ENCODE data around the gene GPR45. TPM values are rescaled to one million over a fixed set of nuclear protein-coding genes. Genes with fewer than 3 reads are reported as not detected.

Gene GPR45
- total and polyA plus RNA-seq, 10 of the 15 experiments (the other 5 are each of a cell fraction or from before 2014, with no cell fraction given) = not detected

DNA sequence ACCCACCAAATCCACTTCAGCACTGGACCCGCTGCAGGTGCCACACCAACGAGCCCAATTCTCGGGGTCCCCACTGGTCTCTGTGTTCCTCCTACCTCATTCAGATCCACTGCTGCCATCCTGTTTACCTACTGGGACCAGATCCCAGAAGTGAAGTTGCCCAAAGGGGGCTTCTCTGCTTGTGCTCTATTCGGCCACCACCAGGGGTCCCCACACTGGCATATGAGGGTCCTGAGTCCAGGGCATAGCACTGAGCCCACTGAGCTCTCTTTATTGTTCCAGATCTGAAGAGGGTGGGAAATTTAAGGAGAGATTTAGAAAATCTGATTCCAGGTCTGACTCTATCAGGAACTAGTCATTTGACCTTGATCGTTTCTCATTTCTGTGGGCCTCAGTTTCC is 2.4 kb downstream of the GPR45 start:
- intact Hi-C loops (cut with micrococcal nuclease; ENCODE audit: unreplicated experiment) = no loop called here
- RAD21 ChIA-PET (ENCODE audit: unreplicated experiment) = no interaction called here
- no peak overlapping the region for H3K27ac ChIP-seq (ENCODE audit: control insufficient read depth, insufficient read depth)
- no peaks in the 10 kb centered on the region for H4K20me1 ChIP-seq (ENCODE audit: control insufficient read depth, insufficient read depth)
- BruUV-seq (replicated peaks) = no TSS peak
- 38% methylated on average over 5 of the region's 5 CpGs for WGBS (ENCODE audit: insufficient coverage, insufficient replicate concordance, low lambda C conversion rate, missing lambda C conversion rate)
- no peak overlapping the region for H3K9ac ChIP-seq (ENCODE audit: control insufficient read depth, insufficient read depth, low read length)
- TF ChIP-seq, protein P1, sequence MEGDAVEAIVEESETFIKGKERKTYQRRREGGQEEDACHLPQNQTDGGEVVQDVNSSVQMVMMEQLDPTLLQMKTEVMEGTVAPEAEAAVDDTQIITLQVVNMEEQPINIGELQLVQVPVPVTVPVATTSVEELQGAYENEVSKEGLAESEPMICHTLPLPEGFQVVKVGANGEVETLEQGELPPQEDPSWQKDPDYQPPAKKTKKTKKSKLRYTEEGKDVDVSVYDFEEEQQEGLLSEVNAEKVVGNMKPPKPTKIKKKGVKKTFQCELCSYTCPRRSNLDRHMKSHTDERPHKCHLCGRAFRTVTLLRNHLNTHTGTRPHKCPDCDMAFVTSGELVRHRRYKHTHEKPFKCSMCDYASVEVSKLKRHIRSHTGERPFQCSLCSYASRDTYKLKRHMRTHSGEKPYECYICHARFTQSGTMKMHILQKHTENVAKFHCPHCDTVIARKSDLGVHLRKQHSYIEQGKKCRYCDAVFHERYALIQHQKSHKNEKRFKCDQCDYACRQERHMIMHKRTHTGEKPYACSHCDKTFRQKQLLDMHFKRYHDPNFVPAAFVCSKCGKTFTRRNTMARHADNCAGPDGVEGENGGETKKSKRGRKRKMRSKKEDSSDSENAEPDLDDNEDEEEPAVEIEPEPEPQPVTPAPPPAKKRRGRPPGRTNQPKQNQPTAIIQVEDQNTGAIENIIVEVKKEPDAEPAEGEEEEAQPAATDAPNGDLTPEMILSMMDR (IDR thresholded peaks at IDR 0.05 in 2 of 3, conservative IDR thresholded peaks at IDR 0.05 in 1 of 3; ENCODE audit: control insufficient read depth in 2 of 3, extremely low read depth in 1 of 3, insufficient read depth in 1 of 3, low read depth in 3 of 3, low read length in 3 of 3) = peak in 2 of 3 experiments; percentile 16; a peak in 1 of 6 replicates
- TF ChIP-seq SREBF1 (IDR thresholded peaks at IDR 0.05; ENCODE audit: low read length) = no peak
- TF ChIP-seq CREM (IDR thresholded peaks at IDR 0.05; ENCODE audit: low read depth) = no peak
- no peak for TF ChIP-seq SMAD5 (IDR thresholded peaks at IDR 0.05; ENCODE audit: low read depth)
- TF ChIP-seq NFIC (IDR thresholded peaks at IDR 0.05; ENCODE audit: low read depth, low read length) = no peak
- POLR2A ChIA-PET = no interaction called here
- H3K27me3 ChIP-seq (replicated peaks in 1 of 2; ENCODE audit: control insufficient read depth in 2 of 2, insufficient read depth in 2 of 2, low read length in 1 of 2) = no peaks in the 10 kb centered on the region
- H3K4me3 ChIP-seq = no peak overlapping the region
- ATAC-seq = no peak; the same call in 2 of the 3 replicates
- no peak for FAIRE-seq
- no peak overlapping the region for H3K4me2 ChIP-seq (ENCODE audit: control insufficient read depth, insufficient read depth)
- no peaks in the 10 kb centered on the region; the same call in 2 of the 3 replicates for H3K9me3 ChIP-seq (replicated peaks; ENCODE audit: control insufficient read depth, insufficient read depth, low read length)
- H3K79me2 ChIP-seq (ENCODE audit: control insufficient read depth, insufficient read depth, low read length) = no peaks in the 10 kb centered on the region
- no peak overlapping the region for H2AFZ ChIP-seq (ENCODE audit: control insufficient read depth, low read depth, low read length)
- no peaks in the 10 kb centered on the region for H3K4me1 ChIP-seq (ENCODE audit: control insufficient read depth, insufficient read depth, low read length)
- SMC1A ChIA-PET (ENCODE audit: uncharacterized antibody, unreplicated experiment) = interaction anchor here (1.6 kb wide), 1 partner anchor 13 kb away, joined by 4 read pairs; no protein-coding TSS in a partner anchor
- in situ Hi-C loops (cut with MboI) = no loop called here
- CTCF ChIA-PET = interaction anchor here (1.0 to 2.1 kb wide), 2 partner anchors 8 to 129 kb away, joined by 5 to 13 read pairs; no protein-coding TSS in a partner anchor
- DNase-seq (ENCODE audit: low read depth, low spot score) = no peak
- H3K36me3 ChIP-seq (ENCODE audit: control insufficient read depth in 2 of 2, insufficient read depth in 2 of 2, low read length in 1 of 2) = no peaks in the 10 kb centered on the region

DNA sequence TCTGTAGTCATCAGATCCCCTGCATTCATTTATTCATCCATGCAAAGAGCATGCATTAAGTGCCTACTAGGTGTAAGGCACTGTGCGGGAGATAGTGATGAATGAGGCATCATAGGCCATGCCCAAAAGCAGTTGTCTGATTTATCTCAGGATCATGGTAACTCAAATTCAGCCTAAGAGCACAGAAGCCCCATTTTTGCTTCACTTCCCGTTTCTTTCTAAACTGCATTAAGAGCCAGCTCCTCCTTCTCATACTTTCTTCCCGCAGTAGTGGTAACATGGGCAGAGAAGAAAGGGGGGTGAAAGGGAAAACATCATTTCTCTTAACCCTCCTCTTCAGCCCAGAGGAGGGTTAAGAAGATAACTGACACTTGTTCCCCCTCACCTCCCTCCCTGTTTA is 2.9 kb downstream of the GPR45 start:
- RAD21 ChIA-PET (ENCODE audit: unreplicated experiment) = no interaction called here
- peak; percentile 48; the same call in 1 of the 2 replicates for TF ChIP-seq SPI1 (IDR thresholded peaks at IDR 0.05; ENCODE audit: borderline replicate concordance, insufficient read depth, low read depth, low read length)
- TF ChIP-seq, protein P2, sequence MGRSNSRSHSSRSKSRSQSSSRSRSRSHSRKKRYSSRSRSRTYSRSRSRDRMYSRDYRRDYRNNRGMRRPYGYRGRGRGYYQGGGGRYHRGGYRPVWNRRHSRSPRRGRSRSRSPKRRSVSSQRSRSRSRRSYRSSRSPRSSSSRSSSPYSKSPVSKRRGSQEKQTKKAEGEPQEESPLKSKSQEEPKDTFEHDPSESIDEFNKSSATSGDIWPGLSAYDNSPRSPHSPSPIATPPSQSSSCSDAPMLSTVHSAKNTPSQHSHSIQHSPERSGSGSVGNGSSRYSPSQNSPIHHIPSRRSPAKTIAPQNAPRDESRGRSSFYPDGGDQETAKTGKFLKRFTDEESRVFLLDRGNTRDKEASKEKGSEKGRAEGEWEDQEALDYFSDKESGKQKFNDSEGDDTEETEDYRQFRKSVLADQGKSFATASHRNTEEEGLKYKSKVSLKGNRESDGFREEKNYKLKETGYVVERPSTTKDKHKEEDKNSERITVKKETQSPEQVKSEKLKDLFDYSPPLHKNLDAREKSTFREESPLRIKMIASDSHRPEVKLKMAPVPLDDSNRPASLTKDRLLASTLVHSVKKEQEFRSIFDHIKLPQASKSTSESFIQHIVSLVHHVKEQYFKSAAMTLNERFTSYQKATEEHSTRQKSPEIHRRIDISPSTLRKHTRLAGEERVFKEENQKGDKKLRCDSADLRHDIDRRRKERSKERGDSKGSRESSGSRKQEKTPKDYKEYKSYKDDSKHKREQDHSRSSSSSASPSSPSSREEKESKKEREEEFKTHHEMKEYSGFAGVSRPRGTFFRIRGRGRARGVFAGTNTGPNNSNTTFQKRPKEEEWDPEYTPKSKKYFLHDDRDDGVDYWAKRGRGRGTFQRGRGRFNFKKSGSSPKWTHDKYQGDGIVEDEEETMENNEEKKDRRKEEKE (IDR thresholded peaks at IDR 0.05) = no peak
- Histone ChIP-seq H3K36me3 (ENCODE audit: control insufficient read depth in 2 of 2, insufficient read depth in 2 of 2, low read length in 1 of 2) (no peaks in the 10 kb centered on the region), H4K20me1 (ENCODE audit: control insufficient read depth, insufficient read depth) (no peaks in the 10 kb centered on the region), H3K27me3 (replicated peaks in 1 of 2; ENCODE audit: control insufficient read depth in 2 of 2, insufficient read depth in 2 of 2, low read length in 1 of 2) (no peaks in the 10 kb centered on the region), H3K27ac (ENCODE audit: control insufficient read depth, insufficient read depth) (no peak overlapping the region), H3K4me2 (ENCODE audit: control insufficient read depth, insufficient read depth) (no peak overlapping the region), H3K9me3 (replicated peaks; ENCODE audit: control insufficient read depth, insufficient read depth, low read length) (no peaks in the 10 kb centered on the region; the same call in 2 of the 3 replicates), H3K4me3 (no peak overlapping the region), H3K4me1 (ENCODE audit: control insufficient read depth, insufficient read depth, low read length) (no peaks in the 10 kb centered on the region), H3K79me2 (ENCODE audit: control insufficient read depth, insufficient read depth, low read length) (no peaks in the 10 kb centered on the region), H2AFZ (ENCODE audit: control insufficient read depth, low read depth, low read length) (no peak overlapping the region), H3K9ac (ENCODE audit: control insufficient read depth, insufficient read depth, low read length) (no peak overlapping the region)
- SMC1A ChIA-PET (ENCODE audit: uncharacterized antibody, unreplicated experiment) = no interaction called here
- CTCF ChIA-PET = interaction anchor here (1.0 kb wide), 1 partner anchor 9 kb away, joined by 5 read pairs; no protein-coding TSS in a partner anchor
- intact Hi-C loops (cut with micrococcal nuclease; ENCODE audit: unreplicated experiment) (no loop called here), in situ Hi-C loops (cut with MboI) (no loop called here)
- ATAC-seq (no peak), FAIRE-seq (no peak), DNase-seq (ENCODE audit: low read depth, low spot score) (no peak)
- POLR2A ChIA-PET = no interaction called here
- no TSS peak for BruUV-seq (replicated peaks)
- 66% methylated on average over 3 of the region's 3 CpGs for WGBS (ENCODE audit: insufficient coverage, insufficient replicate concordance, low lambda C conversion rate, missing lambda C conversion rate)

All from GM12878 (cell line).